H9 (cell line): Measurements from ENCODE around the gene SUGP1. TPM values are rescaled to one million over a fixed set of nuclear protein-coding genes. Genes with fewer than 3 reads are reported as not detected.

ENCODE experiments used
- DNase-seq: peaks from one replicate; pipeline ENCODE4 v3.0.0-alpha.2; 2017
- H2AFZ ChIP-seq: one replicate; pipeline ENCODE4 v1.6.1; 2013; ENCODE audit warnings: mild to moderate bottlenecking, low read length, control low read depth, moderate library complexity
- H2AK5ac ChIP-seq: 2 replicates; pipeline ENCODE4 v1.6.1; 2013; ENCODE audit warnings: low read length, control low read depth, mixed read lengths; ENCODE audit not compliant: insufficient read length
- H2BK120ac ChIP-seq: one replicate; pipeline ENCODE4 v1.6.1; 2013; ENCODE audit warnings: low read depth, mild to moderate bottlenecking, low read length, control low read depth, inconsistent platforms; ENCODE audit not compliant: poor library complexity, severe bottlenecking
- H2BK12ac ChIP-seq: 2 replicates; pipeline ENCODE4 v1.6.1; 2013; ENCODE audit warnings: low read length, control low read depth, mixed read lengths, low read depth; ENCODE audit not compliant: insufficient read length
- H2BK15ac ChIP-seq: 2 replicates; pipeline ENCODE4 v1.6.1; 2013; ENCODE audit warnings: low read depth, low read length, control low read depth
- H2BK20ac ChIP-seq: one replicate; pipeline ENCODE4 v1.6.1; 2013; ENCODE audit warnings: low read depth, mild to moderate bottlenecking, low read length, control low read depth, inconsistent platforms; ENCODE audit not compliant: poor library complexity, severe bottlenecking
- H2BK5ac ChIP-seq: 2 replicates; pipeline ENCODE4 v1.6.1; 2013; ENCODE audit warnings: low read length, control low read depth, mixed read lengths; ENCODE audit not compliant: insufficient read length
- H3K14ac ChIP-seq: 2 replicates; pipeline ENCODE4 v1.6.1; 2013; ENCODE audit warnings: low read length, control low read depth; ENCODE audit not compliant: insufficient read depth
- H3K18ac ChIP-seq: 2 replicates; pipeline ENCODE4 v1.6.1; 2013; ENCODE audit warnings: low read depth, mild to moderate bottlenecking, mixed read lengths, low read length, control low read depth; ENCODE audit not compliant: insufficient read length
- H3K23ac ChIP-seq: 2 replicates; pipeline ENCODE4 v1.6.1; 2013; ENCODE audit warnings: low read length, control low read depth, mixed read lengths, low read depth; ENCODE audit not compliant: insufficient read length
- H3K23me2 ChIP-seq: 2 replicates; pipeline ENCODE4 v1.6.1; 2013; ENCODE audit warnings: low read depth, mild to moderate bottlenecking, mixed read lengths, low read length, control low read depth; ENCODE audit not compliant: insufficient read length, poor library complexity, severe bottlenecking
- H3K27ac ChIP-seq: 2 replicates; pipeline ENCODE4 v1.5.1; 2013; ENCODE audit warnings: low read length, control low read depth, mixed read lengths, low read depth; ENCODE audit not compliant: insufficient read length
- H3K27me3 ChIP-seq: 2 replicates; pipeline ENCODE4 v1.6.1; 2013; ENCODE audit warnings: low read length, control low read depth, inconsistent platforms; ENCODE audit not compliant: insufficient read depth
- H3K4ac ChIP-seq: 2 replicates; pipeline ENCODE4 v1.6.1; 2013; ENCODE audit warnings: low read depth, mild to moderate bottlenecking, control low read depth, inconsistent platforms, low read length, moderate library complexity
- H3K4me1 ChIP-seq: 2 replicates; pipeline ENCODE4 v1.6.1; 2013; ENCODE audit warnings: low read length, control low read depth, inconsistent platforms; ENCODE audit not compliant: insufficient read depth
- H3K4me2 ChIP-seq: 2 replicates; pipeline ENCODE4 v1.6.1; 2013; ENCODE audit warnings: low read length, control low read depth, mixed read lengths; ENCODE audit not compliant: insufficient read length, insufficient read depth
- H3K56ac ChIP-seq: 2 replicates; pipeline ENCODE4 v1.6.1; 2013; ENCODE audit warnings: low read depth, mild to moderate bottlenecking, mixed read lengths, low read length, control low read depth; ENCODE audit not compliant: insufficient read length
- H3K79me1 ChIP-seq: 2 replicates; pipeline ENCODE4 v1.6.1; 2013; ENCODE audit warnings: low read depth, mild to moderate bottlenecking, moderate library complexity, low read length, control low read depth, inconsistent platforms; ENCODE audit not compliant: insufficient read depth, poor library complexity, severe bottlenecking
- H3K79me2 ChIP-seq: 2 replicates; pipeline ENCODE4 v1.6.1; 2013; ENCODE audit warnings: low read length, control low read depth, inconsistent platforms; ENCODE audit not compliant: insufficient read depth
- H3K9ac ChIP-seq: 2 replicates; pipeline ENCODE4 v1.6.1; 2013; ENCODE audit warnings: low read length, control low read depth, mixed read lengths; ENCODE audit not compliant: insufficient read length; ENCODE audit errors: extremely low read depth
- H3K9me3 ChIP-seq: one replicate; pipeline ENCODE4 v1.6.1; 2013; ENCODE audit warnings: low read depth, low read length, inconsistent platforms; ENCODE audit not compliant: control insufficient read depth
- H3T11ph ChIP-seq: one replicate; pipeline ENCODE4 v1.6.1; 2013; ENCODE audit warnings: mild to moderate bottlenecking, low read length, control low read depth, inconsistent platforms
- H4K20me1 ChIP-seq: one replicate; pipeline ENCODE4 v1.6.1; 2013; ENCODE audit not compliant: control insufficient read depth, insufficient read length, insufficient read depth
- H4K5ac ChIP-seq: 2 replicates; pipeline ENCODE4 v1.6.1; 2013; ENCODE audit warnings: low read depth, mild to moderate bottlenecking, mixed read lengths, low read length, control low read depth; ENCODE audit not compliant: insufficient read length
- H4K8ac ChIP-seq: replicated peaks from 2 replicates; pipeline ENCODE4 v1.6.1; 2013; ENCODE audit warnings: low read length, control low read depth, mixed read lengths, low read depth; ENCODE audit not compliant: insufficient read length
- H4K91ac ChIP-seq: 2 replicates; pipeline ENCODE4 v1.6.1; 2013; ENCODE audit warnings: low read depth, mild to moderate bottlenecking, moderate library complexity, mixed read lengths, low read length, control low read depth; ENCODE audit not compliant: insufficient read length
- H3K27ac Mint-ChIP-seq, 3 experiments: 2 replicates in 2 of 3; 3 replicates in 1 of 3; pipeline ENCODE4 v1.8.0; 2020 to 2021; ENCODE audit warnings: mixed read lengths in 3 of 3, mild to moderate bottlenecking in 1 of 3, moderate library complexity in 1 of 3
- H3K27me3 Mint-ChIP-seq: 2 replicates; pipeline ENCODE4 v1.8.0; 2021; ENCODE audit warnings: low read depth, mild to moderate bottlenecking, moderate library complexity, mixed read lengths
- H3K36me3 Mint-ChIP-seq, 3 experiments: 2 replicates in 2 of 3; 3 replicates in 1 of 3; pipeline ENCODE4 v1.8.0; 2020 to 2021; ENCODE audit warnings: low read depth in 3 of 3, mixed read lengths in 3 of 3; ENCODE audit not compliant: insufficient read depth in 1 of 3
- H3K4me1 Mint-ChIP-seq, 2 experiments: 2 replicates each; pipeline ENCODE4 v1.8.0; 2020; ENCODE audit warnings: mixed read lengths in 2 of 2
- H3K4me3 Mint-ChIP-seq, 2 experiments: 2 replicates in 1 of 2; 3 replicates in 1 of 2; pipeline ENCODE4 v1.8.0; 2020 to 2021; ENCODE audit warnings: mild to moderate bottlenecking in 2 of 2, mixed read lengths in 2 of 2, moderate library complexity in 1 of 2
- H3K9me3 Mint-ChIP-seq, 2 experiments: 2 replicates in 1 of 2; 3 replicates in 1 of 2; pipeline ENCODE4 v1.8.0; 2020; ENCODE audit warnings: mild to moderate bottlenecking in 2 of 2, mixed read lengths in 2 of 2, moderate library complexity in 1 of 2
- CTCF ChIP-seq: fragments of 200-600 bp; sonication (generic); conservative IDR thresholded peaks from 3 replicates; pipeline ENCODE4 v1.8.0; 2021; ENCODE audit warnings: antibody characterized with exemption, mild to moderate bottlenecking
- WGBS: extraction: QIAGEN DNeasy Blood & Tissue Kit; methylation state at CpG from one replicate; pipeline ENCODE4 v1.1.7; 2013; ENCODE audit warnings: missing lambda C conversion rate, low lambda C conversion rate, mixed read lengths; ENCODE audit not compliant: insufficient read length; ENCODE audit errors: extremely low coverage; 5-methylcytosine and 5-hydroxymethylcytosine counted together
- total RNA-seq: library from RNA; stranded (reverse); gene quantifications from 2 replicates; pipeline ENCODE4 v1.2.1, GENCODE V29; 2021

SUGP1 gene
- total RNA-seq, 1 experiment from 2014 or later, result 103 TPM

DNA sequence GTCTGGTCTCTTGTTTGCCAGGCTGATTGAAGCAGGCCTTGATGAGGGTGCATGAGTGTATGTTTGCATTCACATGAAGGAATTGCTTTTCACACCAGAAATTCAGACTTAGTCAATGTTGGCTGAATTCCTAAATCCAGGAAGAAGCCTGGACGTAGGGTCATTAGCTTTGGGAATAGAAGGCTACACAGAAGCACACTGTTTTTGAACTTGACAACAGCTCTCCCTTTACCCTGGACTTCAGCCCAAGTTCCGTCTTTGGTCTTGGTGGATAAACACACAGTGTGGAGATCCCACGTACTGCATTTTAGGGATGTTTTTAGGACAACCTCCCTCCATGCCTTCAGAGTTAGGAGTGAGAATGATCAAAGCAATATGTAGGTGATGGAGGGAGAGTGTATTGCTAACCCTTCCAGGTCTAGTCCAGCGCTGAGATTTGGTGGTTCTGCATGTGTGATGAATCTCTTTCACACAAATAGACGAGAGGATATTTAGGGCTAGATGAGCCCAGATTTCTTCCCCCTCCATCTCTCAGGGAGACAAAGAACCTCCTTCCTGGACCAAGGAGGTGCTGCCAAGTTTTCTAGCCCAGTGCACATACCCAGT is 70.0 kb downstream of the SUGP1 start:
- Histone ChIP-seq H4K8ac (no peak overlapping the region), H3K79me2 (no peaks in the 10 kb centered on the region), H2BK20ac (no peak overlapping the region), H3T11ph (no peak overlapping the region), H3K27me3 (no peaks in the 10 kb centered on the region; the same call in 1 of the 2 replicates), H4K91ac (no peak overlapping the region), H2BK12ac (no peak overlapping the region), H3K4ac (no peak overlapping the region), H3K14ac (no peak overlapping the region), H3K9ac (no peak overlapping the region), H3K23ac (no peak overlapping the region), H2BK15ac (no peak overlapping the region), H3K4me2 (no peak overlapping the region), H2AFZ (no peak overlapping the region), H2BK120ac (no peak overlapping the region), H3K56ac (no peak overlapping the region), H2BK5ac (no peak overlapping the region), H3K9me3 (no peaks in the 10 kb centered on the region), H2AK5ac (no peak overlapping the region), H3K27ac (no peak overlapping the region), H3K79me1 (no peaks in the 10 kb centered on the region), H3K4me1 (no peaks in the 10 kb centered on the region), H4K20me1 (no peaks in the 10 kb centered on the region), H3K18ac (no peak overlapping the region), H4K5ac (no peak overlapping the region), H3K23me2 (no peaks in the 10 kb centered on the region)
- Mint-ChIP-seq H3K9me3 (no peaks in the 10 kb centered on the region), H3K4me3 (no peak overlapping the region), H3K36me3 (no peaks in the 10 kb centered on the region), H3K27me3 (peaks cover 81% of the 10 kb centered on the region), H3K4me1 (no peaks in the 10 kb centered on the region), H3K27ac (no peak overlapping the region; a peak in 1 of 7 replicates)
- TF ChIP-seq CTCF, result no peak
- WGBS, result no CpG with 5 or more reads among the region's 5 CpGs
- DNase-seq, result no peak
